ENCODE results near the gene ASF1B. TPM values are rescaled to one million over a fixed set of nuclear protein-coding genes. Genes with fewer than 3 reads are reported as not detected.

The ASF1B gene
- total RNA-seq, 4 donors from 2014 or later: 1.9 to 4.5 (median 4.4) TPM; not detected in 1

GRCh38 chr19:14081797-14082674 lies 54.4 kb downstream of the ASF1B start:
- Histone ChIP-seq H3K4me1 (peaks cover 10 to 37% (median 20%) of the 10 kb centered on the region in 4 donors), H3K27me3 (no peaks in the 10 kb centered on the region), H3K27ac (peak overlapping the region; percentile 88 to 95 (median 94)), H3K9me3 (no peaks in the 10 kb centered on the region), H3K36me3 (no peaks in the 10 kb centered on the region), H3K4me3 (peak overlapping the region; percentile 58 to 77 (median 69))
- in situ Hi-C loops (cut with MboI; ENCODE audit: low pct_ligation_motif_present in 1 of 4, low pct_unique_long_range_greater_than_20kb in 1 of 4, low sequenced_read_pairs in 3 of 4) (no loop called here), intact Hi-C loops (cut with DNase I; ENCODE audit: low total_unique reads) (no loop called here)
- WGBS, 2 donors (ENCODE audit: low coverage in 1 of 2): 15% methylated on average over 24 of the region's 24 CpGs; no CpG with 5 or more reads in 1 of the 2 donors
- TF ChIP-seq POLR2A (IDR thresholded peaks at IDR 0.05) (no peak), POLR2AphosphoS5 (IDR thresholded peaks at IDR 0.05) (no peak), EP300 (IDR thresholded peaks at IDR 0.05; ENCODE audit: low read depth) (no peak)
- DNase-seq: peak; percentile 48

DNA sequence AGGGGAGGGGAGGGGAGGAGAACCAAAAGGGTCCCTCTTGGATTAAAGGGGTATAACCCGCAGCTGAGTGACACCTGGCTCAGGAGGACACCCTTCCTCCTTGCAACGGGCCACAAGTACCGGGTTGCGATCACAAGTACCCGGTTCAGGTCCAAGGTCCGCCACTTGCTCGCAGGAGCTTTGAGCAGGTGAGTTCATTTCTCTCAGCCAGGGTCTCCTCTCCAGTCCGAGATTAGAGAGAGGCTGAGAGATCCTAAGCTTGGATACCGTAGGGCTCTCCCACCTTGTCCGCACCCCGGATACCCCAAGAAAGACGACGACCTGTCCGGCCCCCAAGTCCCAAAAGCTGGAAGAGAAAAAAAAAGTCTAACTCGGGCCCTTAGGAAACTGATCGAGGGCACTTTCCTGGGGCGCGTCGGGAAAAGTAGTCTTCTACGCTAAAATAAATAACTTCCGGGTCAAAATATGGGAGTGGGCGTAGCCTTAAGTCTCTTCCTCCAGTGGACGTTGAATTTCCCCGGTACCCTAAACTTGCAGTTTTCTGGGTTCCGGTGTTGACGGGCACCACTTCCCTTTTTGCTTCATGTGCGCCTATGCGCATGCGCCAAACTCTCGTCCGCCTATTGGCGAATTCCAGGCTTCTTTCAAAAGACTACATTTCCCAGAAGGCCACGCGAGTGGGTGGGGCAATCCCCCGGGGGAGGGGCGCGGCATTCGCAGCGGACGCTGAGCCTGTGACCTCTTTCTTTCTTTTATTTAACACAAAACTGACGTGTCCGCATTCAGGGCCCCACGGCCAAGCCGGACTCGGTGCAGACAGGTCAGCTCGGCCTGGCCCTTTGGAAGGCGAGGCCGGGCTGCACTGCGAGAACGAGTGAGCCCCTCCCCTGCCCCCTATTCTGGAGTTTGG lies 55.2 kb downstream of the ASF1B start:
- no peaks in the 10 kb centered on the region for H3K36me3 ChIP-seq
- TF ChIP-seq POLR2A (IDR thresholded peaks at IDR 0.05) (peak; percentile 75), EP300 (IDR thresholded peaks at IDR 0.05; ENCODE audit: low read depth) (no peak), POLR2AphosphoS5 (IDR thresholded peaks at IDR 0.05) (peak; percentile 79 to 89 (median 88))
- no peaks in the 10 kb centered on the region for H3K27me3 ChIP-seq
- in situ Hi-C loops (cut with MboI; ENCODE audit: low pct_ligation_motif_present in 1 of 4, low pct_unique_long_range_greater_than_20kb in 1 of 4, low sequenced_read_pairs in 3 of 4) (no loop called here), intact Hi-C loops (cut with DNase I; ENCODE audit: low total_unique reads) (no loop called here)
- DNase-seq: peak; percentile 99
- H3K27ac ChIP-seq: peak overlapping the region; percentile 88 to 95 (median 94)
- H3K4me3 ChIP-seq: peak overlapping the region; percentile 58 to 77 (median 69)
- H3K9me3 ChIP-seq: no peaks in the 10 kb centered on the region
- H3K4me1 ChIP-seq: peaks cover 10 to 43% (median 21%) of the 10 kb centered on the region in 4 donors
- 0% methylated on average over 10 to 50 of the region's 50 CpGs for WGBS, 2 donors (ENCODE audit: low coverage in 1 of 2)

DNA sequence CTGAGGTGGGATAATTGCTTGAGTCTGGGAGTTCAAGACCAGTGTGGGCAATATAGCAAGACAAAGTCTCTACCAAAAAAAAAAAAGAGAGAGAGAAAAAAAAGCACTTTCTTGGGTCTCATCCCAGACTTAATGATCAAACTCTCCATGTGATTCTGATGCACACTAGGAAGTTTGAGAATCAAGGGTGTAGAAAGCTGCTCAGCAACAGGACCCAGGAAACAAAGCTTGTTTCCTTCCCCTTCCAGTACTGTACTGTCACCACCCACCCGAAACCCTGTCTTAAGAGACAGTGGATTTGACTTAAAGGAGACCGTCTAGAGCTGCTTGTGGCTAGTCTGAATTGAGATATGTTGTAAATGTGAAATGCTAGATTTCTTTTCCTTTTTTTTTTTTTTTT lies 58.0 kb downstream of the ASF1B start:
- Histone ChIP-seq H3K4me1 (peaks cover 16 to 59% (median 35%) of the 10 kb centered on the region in 4 donors), H3K27ac (peak overlapping the region in 1 of 4 donors; percentile 17), H3K36me3 (no peaks in the 10 kb centered on the region), H3K9me3 (no peaks in the 10 kb centered on the region), H3K27me3 (no peaks in the 10 kb centered on the region), H3K4me3 (no peak overlapping the region)
- WGBS, 2 donors (ENCODE audit: low coverage in 1 of 2): 50 to 59% methylated on average over 2 of the region's 2 CpGs
- intact Hi-C loops (cut with DNase I; ENCODE audit: low total_unique reads) (no loop called here), in situ Hi-C loops (cut with MboI; ENCODE audit: low pct_ligation_motif_present in 1 of 4, low pct_unique_long_range_greater_than_20kb in 1 of 4, low sequenced_read_pairs in 3 of 4) (loop anchor here in 2 of 4 donors (10.0 kb wide), 1 partner anchor 204 kb away; the partner anchor contains the start of gene NANOS3 (in 2 of the 2))
- DNase-seq: no peak
- TF ChIP-seq POLR2A (IDR thresholded peaks at IDR 0.05) (no peak), POLR2AphosphoS5 (IDR thresholded peaks at IDR 0.05) (no peak), EP300 (IDR thresholded peaks at IDR 0.05; ENCODE audit: low read depth) (no peak), CTCF (IDR thresholded peaks at IDR 0.05) (no peak)

DNA sequence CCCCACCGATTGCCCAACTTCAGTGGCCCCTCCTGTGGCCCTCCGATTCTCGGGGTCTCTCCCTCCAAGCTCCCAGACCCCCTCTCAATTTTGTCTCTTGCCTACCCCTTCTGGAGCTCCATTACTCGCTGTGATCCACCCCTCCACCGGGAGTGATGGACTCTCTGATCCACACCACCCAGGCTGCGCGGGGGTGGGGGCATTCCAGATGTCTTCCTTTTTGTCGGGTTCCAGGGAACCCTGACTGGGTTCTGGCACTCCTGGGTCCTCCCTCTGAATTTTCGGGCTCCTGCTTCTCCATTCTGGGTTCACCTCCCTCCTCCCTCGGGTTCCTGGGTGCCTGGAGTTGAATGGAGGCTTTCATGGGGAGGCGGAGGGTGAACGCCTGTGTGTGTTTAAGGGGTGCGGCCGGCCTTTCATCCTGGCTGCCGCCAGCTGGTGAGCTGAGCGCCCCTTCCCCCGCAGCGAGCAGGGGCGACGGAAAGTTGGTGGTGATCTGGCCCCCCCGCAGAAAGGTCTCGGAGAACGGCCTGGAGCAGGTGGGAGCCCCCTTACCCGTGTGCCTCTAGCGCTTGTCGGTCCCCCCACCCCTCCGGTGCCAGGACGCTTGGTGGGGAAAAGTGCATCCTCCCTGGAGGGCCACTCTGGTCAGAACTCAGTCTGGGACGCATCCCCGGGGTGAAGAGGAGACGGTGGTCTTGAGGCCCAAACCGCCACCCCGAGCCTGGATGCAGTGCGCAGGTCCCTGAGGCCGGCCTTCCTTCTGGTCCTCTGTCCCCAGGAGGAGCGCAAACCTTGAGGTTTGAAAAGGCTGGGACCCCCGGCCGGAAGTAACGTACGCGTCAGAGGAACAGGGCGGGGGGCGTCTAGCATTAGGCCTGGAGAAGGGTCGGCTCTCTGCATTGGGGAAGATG lies 62.2 kb downstream of the ASF1B start:
- 0 to 2% methylated on average over 2 to 37 of the region's 44 CpGs for WGBS, 2 donors (ENCODE audit: low coverage in 1 of 2)
- peak overlapping the region; percentile 44 to 84 (median 70) for H3K4me3 ChIP-seq
- no peaks in the 10 kb centered on the region for H3K27me3 ChIP-seq
- H3K36me3 ChIP-seq: no peaks in the 10 kb centered on the region
- peak overlapping the region; percentile 95 to 98 (median 97) for H3K27ac ChIP-seq
- peaks cover 11 to 53% (median 31%) of the 10 kb centered on the region in 4 donors for H3K4me1 ChIP-seq
- intact Hi-C loops (cut with DNase I; ENCODE audit: low total_unique reads) (loop anchor here (2.0 to 5.0 kb wide), 2 partner anchors 63 to 193 kb away; partner anchors contain the start of gene ASF1B), in situ Hi-C loops (cut with MboI; ENCODE audit: low pct_ligation_motif_present in 1 of 4, low pct_unique_long_range_greater_than_20kb in 1 of 4, low sequenced_read_pairs in 3 of 4) (loop anchor here in 3 of 4 donors (10.0 to 25.0 kb wide), 3 partner anchors 187 to 487 kb away; partner anchors contain the start of gene NANOS3 (in 3 of the 3))
- no peaks in the 10 kb centered on the region for H3K9me3 ChIP-seq
- TF ChIP-seq POLR2AphosphoS5 (IDR thresholded peaks at IDR 0.05) (peak in 2 of 3 donors; percentile 41 to 48), CTCF (IDR thresholded peaks at IDR 0.05) (no peak), POLR2A (IDR thresholded peaks at IDR 0.05) (peak; percentile 44), EP300 (IDR thresholded peaks at IDR 0.05; ENCODE audit: low read depth) (no peak)
- DNase-seq: peak; percentile 78

Data from transverse colon (tissue), 4 donors.